GM18868 (cell line): ENCODE data around the gene MALT1.
"Not testable (repeated sequence)": the region's sequence is repeated elsewhere in the genome, so short reads cannot be mapped to it uniquely, and the experiment has no call there.

Experiments
- ATAC-seq: cut with Tn5 transposase; IDR thresholded peaks from one replicate; pipeline ENCODE4 v1.9.1; 2021; ENCODE audit warnings: mild to moderate bottlenecking, moderate library complexity; ENCODE audit not compliant: unreplicated experiment

Gene MALT1

GRCh38 chr18:58728719-58729118, 57.5 kb downstream of the MALT1 start:
- ATAC-seq = no peak

GRCh38 chr18:58730618-58731017, 59.4 kb downstream of the MALT1 start:
- ATAC-seq = no peak

GRCh38 chr18:58732471-58732870, 61.2 kb downstream of the MALT1 start:
- no peak for ATAC-seq

GRCh38 chr18:58733866-58734265, 62.6 kb downstream of the MALT1 start:
- no peak for ATAC-seq

GRCh38 chr18:58738322-58738721, 67.1 kb downstream of the MALT1 start:
- no peak for ATAC-seq

GRCh38 chr18:58745914-58746313, 74.6 kb downstream of the MALT1 start:
- ATAC-seq = no peak

- no peak for ATAC-seq
Measured at GRCh38 chr18:58748899-58749595, 77.8 kb downstream of the MALT1 start.

GRCh38 chr18:58753976-58754375, 82.7 kb downstream of the MALT1 start:
- no peak for ATAC-seq

GRCh38 chr18:58754544-58755068, 83.3 kb downstream of the MALT1 start:
- ATAC-seq = no peak

GRCh38 chr18:58755304-58756010, 84.2 kb downstream of the MALT1 start:
- no peak for ATAC-seq

GRCh38 chr18:58756148-58756547, 84.9 kb downstream of the MALT1 start:
- no peak for ATAC-seq

GRCh38 chr18:58756596-58757240, 85.5 kb downstream of the MALT1 start:
- no peak for ATAC-seq

- not testable (repeated sequence) for ATAC-seq
Measured at GRCh38 chr18:58757351-58757750, 86.1 kb downstream of the MALT1 start.

GRCh38 chr18:58758046-58758445, 86.8 kb downstream of the MALT1 start:
- no peak for ATAC-seq

- no peak for ATAC-seq
Measured at GRCh38 chr18:58758606-58759005, 87.3 kb downstream of the MALT1 start.

- ATAC-seq = peak; percentile 79
Measured at GRCh38 chr18:58761241-58761969, 90.1 kb downstream of the MALT1 start.

- no peak for ATAC-seq
Measured at GRCh38 chr18:58761970-58762780, 90.9 kb downstream of the MALT1 start.

- ATAC-seq = no peak
Measured at GRCh38 chr18:58762781-58763171, 91.5 kb downstream of the MALT1 start.

- no peak for ATAC-seq
Measured at GRCh38 chr18:58766164-58766563, 94.9 kb downstream of the MALT1 start.

- ATAC-seq = no peak
Measured at GRCh38 chr18:58766946-58767345, 95.7 kb downstream of the MALT1 start.
